Nephron progenitor cell (in vitro differentiated cells): ENCODE results near the gene IGLL5.

Experiments used
- DNase-seq: peaks from one replicate; pipeline ENCODE4 v3.0.0; 2021
- H3K27ac Mint-ChIP-seq: 2 replicates; pipeline ENCODE4 v1.8.0; 2021; ENCODE audit warnings: mild to moderate bottlenecking, moderate library complexity, mixed read lengths
- H3K27me3 Mint-ChIP-seq: 2 replicates; pipeline ENCODE4 v1.8.0; 2021; ENCODE audit warnings: mild to moderate bottlenecking, low read depth, mixed read lengths; ENCODE audit not compliant: poor library complexity
- H3K36me3 Mint-ChIP-seq: 2 replicates; pipeline ENCODE4 v1.8.0; 2021; ENCODE audit warnings: low read depth, mixed read lengths
- H3K4me1 Mint-ChIP-seq: 2 replicates; pipeline ENCODE4 v1.8.0; 2021; ENCODE audit warnings: mixed read lengths
- H3K4me3 Mint-ChIP-seq: 2 replicates; pipeline ENCODE4 v1.8.0; 2021; ENCODE audit warnings: mild to moderate bottlenecking, moderate library complexity, mixed read lengths
- H3K9me3 Mint-ChIP-seq: 2 replicates; pipeline ENCODE4 v1.8.0; 2021; ENCODE audit warnings: mild to moderate bottlenecking, moderate library complexity, mixed read lengths
- TF ChIP-seq, protein P1 (sequence below): fragments of 200-600 bp; sonication (generic); IDR thresholded peaks from 2 replicates; pipeline ENCODE4 v1.5.0; 2021; ENCODE audit warnings: antibody characterized with exemption

The IGLL5 gene

DNA sequence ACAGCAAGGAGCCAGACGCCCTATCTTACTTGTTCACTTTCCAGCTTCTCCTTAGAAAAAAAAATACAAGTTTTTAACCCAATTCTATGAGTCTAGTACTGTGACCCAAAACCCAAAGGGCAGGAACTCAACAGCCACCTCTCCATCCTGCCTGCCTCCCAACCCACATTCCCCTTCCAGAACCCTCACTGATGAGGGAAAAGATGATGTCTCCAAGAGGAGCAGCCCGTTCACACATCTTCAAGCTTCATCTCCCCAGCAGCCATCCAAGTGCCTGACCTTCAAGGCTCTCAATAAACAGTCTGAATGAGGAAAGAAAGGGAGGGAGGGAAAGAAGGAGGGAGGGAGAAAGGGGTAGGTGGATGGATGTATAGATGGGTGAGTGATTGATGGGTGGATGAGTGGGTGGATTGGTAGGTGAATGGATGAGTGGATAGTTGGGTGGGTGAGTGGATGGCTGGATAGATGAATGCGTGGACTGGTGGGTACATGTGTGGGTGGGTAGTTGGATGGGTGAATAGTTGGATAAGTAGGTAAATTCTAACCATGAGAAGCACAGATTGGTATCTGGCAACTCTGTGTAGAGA is 50.4 kb downstream of the IGLL5 start:
- H3K36me3 Mint-ChIP-seq: no peaks in the 10 kb centered on the region
- H3K4me3 Mint-ChIP-seq: no peak overlapping the region
- TF ChIP-seq, protein P1, sequence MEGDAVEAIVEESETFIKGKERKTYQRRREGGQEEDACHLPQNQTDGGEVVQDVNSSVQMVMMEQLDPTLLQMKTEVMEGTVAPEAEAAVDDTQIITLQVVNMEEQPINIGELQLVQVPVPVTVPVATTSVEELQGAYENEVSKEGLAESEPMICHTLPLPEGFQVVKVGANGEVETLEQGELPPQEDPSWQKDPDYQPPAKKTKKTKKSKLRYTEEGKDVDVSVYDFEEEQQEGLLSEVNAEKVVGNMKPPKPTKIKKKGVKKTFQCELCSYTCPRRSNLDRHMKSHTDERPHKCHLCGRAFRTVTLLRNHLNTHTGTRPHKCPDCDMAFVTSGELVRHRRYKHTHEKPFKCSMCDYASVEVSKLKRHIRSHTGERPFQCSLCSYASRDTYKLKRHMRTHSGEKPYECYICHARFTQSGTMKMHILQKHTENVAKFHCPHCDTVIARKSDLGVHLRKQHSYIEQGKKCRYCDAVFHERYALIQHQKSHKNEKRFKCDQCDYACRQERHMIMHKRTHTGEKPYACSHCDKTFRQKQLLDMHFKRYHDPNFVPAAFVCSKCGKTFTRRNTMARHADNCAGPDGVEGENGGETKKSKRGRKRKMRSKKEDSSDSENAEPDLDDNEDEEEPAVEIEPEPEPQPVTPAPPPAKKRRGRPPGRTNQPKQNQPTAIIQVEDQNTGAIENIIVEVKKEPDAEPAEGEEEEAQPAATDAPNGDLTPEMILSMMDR: no peak
- no peaks in the 10 kb centered on the region for H3K9me3 Mint-ChIP-seq
- DNase-seq: no peak
- peaks cover 10% of the 10 kb centered on the region for H3K4me1 Mint-ChIP-seq
- H3K27ac Mint-ChIP-seq: no peak overlapping the region
- peaks cover 19% of the 10 kb centered on the region for H3K27me3 Mint-ChIP-seq

DNA sequence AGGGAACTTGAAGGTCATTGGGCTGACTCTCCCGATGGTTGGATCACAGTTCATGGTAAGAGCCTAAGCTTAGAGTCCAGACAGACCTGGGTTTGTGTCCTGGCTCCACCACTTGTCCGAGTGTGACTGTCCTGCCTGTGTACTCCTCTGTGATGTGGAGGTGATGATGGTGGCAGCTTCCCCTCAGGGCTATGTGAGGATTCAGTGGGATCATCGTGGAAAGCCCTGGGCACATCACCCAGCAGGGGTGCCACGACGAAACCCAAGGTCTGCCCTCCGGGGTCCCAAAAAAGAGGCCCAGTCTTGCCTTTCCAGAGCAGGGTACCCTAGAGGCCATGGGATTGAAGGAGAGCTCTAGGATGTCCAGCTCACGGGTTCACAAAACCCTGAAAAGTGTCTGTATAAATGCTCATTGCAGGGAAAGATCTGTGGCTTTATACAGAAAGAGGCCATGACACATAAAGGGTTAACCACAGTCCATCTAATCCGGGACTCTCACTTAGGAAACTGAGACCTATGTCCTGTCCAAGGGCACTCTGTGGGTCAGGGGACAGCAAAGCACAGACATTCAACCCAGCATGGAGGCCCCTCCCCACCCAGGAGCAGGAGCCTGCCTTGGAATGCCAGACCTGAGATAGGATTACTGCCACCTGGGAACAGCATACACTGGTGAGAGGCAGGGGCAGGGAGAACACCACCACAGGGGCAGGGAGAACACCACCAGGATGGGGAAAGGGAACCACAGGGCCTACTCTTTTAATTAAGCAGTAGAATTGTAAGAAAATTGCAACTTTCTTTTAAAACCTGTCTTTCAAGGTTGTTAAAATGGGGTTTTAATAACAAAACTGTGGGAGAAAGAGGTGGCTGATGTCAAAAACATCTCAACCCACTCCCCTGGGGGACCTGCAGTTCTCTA is 51.3 kb downstream of the IGLL5 start:
- no peak overlapping the region for H3K4me3 Mint-ChIP-seq
- no peaks in the 10 kb centered on the region for H3K9me3 Mint-ChIP-seq
- TF ChIP-seq, protein P1: no peak
- H3K4me1 Mint-ChIP-seq: peaks cover 10% of the 10 kb centered on the region
- DNase-seq: no peak
- no peak overlapping the region for H3K27ac Mint-ChIP-seq
- no peaks in the 10 kb centered on the region for H3K36me3 Mint-ChIP-seq
- H3K27me3 Mint-ChIP-seq: peaks cover 24% of the 10 kb centered on the region

DNA sequence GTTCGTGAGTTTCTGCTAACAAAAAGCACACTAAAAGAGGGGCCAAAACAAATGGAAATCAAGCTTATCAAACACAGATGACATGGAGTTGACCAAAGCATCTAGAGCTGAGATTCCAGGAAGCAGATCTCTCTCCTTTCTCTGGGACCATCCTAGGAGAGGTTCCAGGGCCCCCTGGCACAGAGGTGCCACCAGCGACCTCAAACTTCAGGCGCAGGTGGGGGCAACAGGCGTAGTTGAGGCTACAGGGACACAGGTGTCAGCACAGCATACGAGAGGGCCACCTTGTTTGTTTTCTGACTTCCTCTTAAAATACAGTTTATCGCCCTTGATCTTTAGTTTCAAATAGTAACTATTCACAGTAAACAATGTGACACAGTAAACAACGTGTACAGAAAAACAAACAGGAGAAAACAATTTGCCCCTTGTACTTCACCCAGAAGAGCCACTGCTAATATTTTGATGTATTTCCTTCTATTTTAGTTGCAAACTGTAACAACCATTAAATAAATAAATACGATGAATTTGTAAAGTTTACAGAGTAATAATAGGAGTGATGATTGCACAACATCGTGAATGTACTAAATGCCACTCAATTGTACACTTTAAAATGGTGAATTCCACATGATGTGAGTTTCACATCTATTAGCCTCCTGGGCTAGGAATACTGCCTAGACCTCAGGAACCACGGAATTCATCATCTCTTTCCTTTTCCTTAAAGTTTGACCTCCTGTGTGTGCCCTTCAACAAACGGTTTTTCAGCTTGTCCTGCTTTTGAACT is 52.2 kb downstream of the IGLL5 start:
- Mint-ChIP-seq H3K9me3 (no peaks in the 10 kb centered on the region), H3K4me1 (peaks cover 10% of the 10 kb centered on the region), H3K36me3 (no peaks in the 10 kb centered on the region), H3K27ac (no peak overlapping the region), H3K27me3 (peaks cover 26% of the 10 kb centered on the region), H3K4me3 (no peak overlapping the region)
- DNase-seq: no peak
- TF ChIP-seq, protein P1: no peak

DNA sequence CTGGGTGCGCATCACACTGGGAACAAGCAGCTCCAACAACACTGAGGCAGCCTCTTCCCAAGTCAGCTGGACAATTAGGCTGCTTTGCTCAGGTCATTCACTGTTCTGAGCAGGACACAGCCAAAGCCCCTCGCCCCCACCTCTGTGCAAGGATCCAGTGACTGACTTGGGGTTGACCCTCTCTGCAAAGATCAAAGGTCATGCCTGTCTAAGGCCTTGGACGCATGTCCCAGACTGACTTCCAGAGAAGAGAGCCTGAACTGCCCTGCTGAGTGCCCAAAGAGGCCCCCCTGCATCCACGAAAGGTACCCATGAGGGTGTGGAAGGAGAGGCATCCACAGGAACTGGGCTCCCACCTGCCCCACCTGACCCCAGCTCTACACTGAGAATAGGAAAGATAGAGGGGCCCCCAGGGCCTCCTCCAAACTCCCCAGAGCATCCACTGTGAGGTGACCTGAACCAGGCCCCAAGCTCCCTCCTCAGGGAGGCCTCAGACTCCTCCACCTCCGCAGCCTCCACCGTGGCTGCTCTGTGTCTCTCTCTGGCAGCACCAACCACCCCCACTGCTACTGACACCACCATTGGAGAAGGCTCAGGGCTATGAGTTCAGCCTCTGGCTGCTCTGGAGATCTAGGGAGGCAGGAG is 53.5 kb downstream of the IGLL5 start:
- peaks cover 10% of the 10 kb centered on the region for H3K4me1 Mint-ChIP-seq
- H3K9me3 Mint-ChIP-seq: no peaks in the 10 kb centered on the region
- TF ChIP-seq, protein P1: no peak
- no peak for DNase-seq
- no peak overlapping the region for H3K4me3 Mint-ChIP-seq
- H3K27me3 Mint-ChIP-seq: peaks cover 31% of the 10 kb centered on the region
- H3K36me3 Mint-ChIP-seq: no peaks in the 10 kb centered on the region
- H3K27ac Mint-ChIP-seq: no peak overlapping the region

DNA sequence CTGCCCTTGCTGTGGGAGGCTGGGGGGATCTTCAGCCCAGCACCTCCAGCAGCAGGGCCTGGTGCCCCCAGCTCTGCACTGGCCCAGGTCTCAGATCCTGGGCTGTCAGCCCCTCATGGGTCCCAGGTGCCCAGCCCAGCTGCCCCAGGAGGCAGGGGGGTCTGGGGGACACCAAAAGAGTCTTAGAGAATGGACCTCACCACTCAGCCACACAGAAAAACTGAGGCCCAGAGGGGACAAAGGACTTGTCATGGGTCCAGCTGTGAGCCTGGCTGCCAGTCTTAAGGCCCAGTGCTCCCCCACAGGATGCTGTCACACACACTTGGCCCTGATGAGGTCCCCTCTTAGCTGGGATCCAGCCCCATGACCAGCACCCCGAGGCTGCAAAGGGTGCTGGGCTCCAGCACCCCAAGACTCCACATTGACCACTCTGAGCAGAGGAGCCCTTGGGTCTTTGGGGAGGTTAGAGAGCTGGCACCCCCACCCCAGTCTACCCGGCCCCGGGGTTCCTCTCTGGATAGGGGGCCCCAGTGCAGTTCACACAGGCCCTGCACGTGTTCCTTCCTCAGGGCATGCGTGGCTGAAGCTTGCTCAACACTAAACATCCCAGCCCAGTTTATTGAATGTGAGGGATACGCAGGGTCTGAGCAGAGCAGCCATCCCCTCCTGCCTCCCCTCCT is 54.4 kb downstream of the IGLL5 start:
- Mint-ChIP-seq H3K9me3 (no peaks in the 10 kb centered on the region), H3K4me3 (no peak overlapping the region), H3K27me3 (peaks cover 29% of the 10 kb centered on the region), H3K36me3 (no peaks in the 10 kb centered on the region), H3K4me1 (peaks cover 10% of the 10 kb centered on the region), H3K27ac (no peak overlapping the region)
- DNase-seq: no peak
- TF ChIP-seq, protein P1: no peak
